GM23338 (cell line): ENCODE data around the gene RXFP3. TPM values are rescaled to one million over a fixed set of nuclear protein-coding genes. Genes with fewer than 3 reads are reported as not detected.

Experiments used
- ATAC-seq: fragments of 200-7000 bp; cut with Tn5 transposase; 3 replicates; pipeline ENCODE4 v1.9.1; 2020
- DNase-seq: peaks from one replicate; pipeline ENCODE4 v3.0.0-alpha.2; 2015; ENCODE audit warnings: low spot score
- H2AFZ ChIP-seq: fragments of 200-600 bp; sonication (generic); 2 replicates; pipeline ENCODE4 v1.8.0; 2016; ENCODE audit warnings: antibody characterized with exemption, mild to moderate bottlenecking, moderate library complexity
- H3F3A ChIP-seq: fragments of 200-600 bp; sonication (generic); replicated peaks from 2 replicates; pipeline ENCODE4 v1.8.0; 2017; ENCODE audit warnings: antibody characterized with exemption, mixed run types, low read depth
- H3K27ac ChIP-seq: fragments of 200-600 bp; sonication (generic); 2 replicates; pipeline ENCODE4 v1.6.1; 2016; ENCODE audit warnings: low read depth
- H3K27me3 ChIP-seq: fragments of 200-600 bp; sonication (generic); 2 replicates; pipeline ENCODE4 v1.8.0; 2016; ENCODE audit warnings: mild to moderate bottlenecking, mixed run types, moderate library complexity; ENCODE audit not compliant: insufficient read depth
- H3K36me3 ChIP-seq: fragments of 200-600 bp; sonication (generic); 2 replicates; pipeline ENCODE4 v1.8.0; 2016; ENCODE audit warnings: mild to moderate bottlenecking; ENCODE audit not compliant: insufficient read depth
- H3K4me1 ChIP-seq: fragments of 200-600 bp; sonication (generic); 2 replicates; pipeline ENCODE4 v1.8.0; 2016; ENCODE audit warnings: mild to moderate bottlenecking, moderate library complexity; ENCODE audit not compliant: insufficient read depth
- H3K4me2 ChIP-seq: fragments of 200-600 bp; sonication (generic); 2 replicates; pipeline ENCODE4 v1.7.1; 2017; ENCODE audit warnings: mixed run types
- H3K4me3 ChIP-seq: fragments of 200-600 bp; sonication (generic); 2 replicates; pipeline ENCODE4 v1.6.1; 2016; ENCODE audit warnings: mixed run types
- H3K79me2 ChIP-seq: fragments of 200-600 bp; sonication (generic); replicated peaks from 2 replicates; pipeline ENCODE4 v1.8.0; 2017; ENCODE audit warnings: mild to moderate bottlenecking; ENCODE audit not compliant: insufficient read depth
- H3K9me2 ChIP-seq: fragments of 200-600 bp; sonication (generic); 2 replicates; pipeline ENCODE4 v1.8.0; 2017; ENCODE audit not compliant: insufficient read depth
- H4K20me1 ChIP-seq: fragments of 200-600 bp; sonication (generic); replicated peaks from 2 replicates; pipeline ENCODE4 v1.8.0; 2017; ENCODE audit warnings: mild to moderate bottlenecking; ENCODE audit not compliant: insufficient read depth
- H3K27ac Mint-ChIP-seq: 2 replicates; pipeline ENCODE4 v1.8.0; 2020; ENCODE audit warnings: inconsistent platforms, mild to moderate bottlenecking, moderate library complexity, mixed read lengths
- H3K27me3 Mint-ChIP-seq: 3 replicates; pipeline ENCODE4 v1.8.0; 2022; ENCODE audit warnings: low read depth, mild to moderate bottlenecking, moderate library complexity, mixed read lengths, inconsistent platforms; ENCODE audit not compliant: insufficient read depth, poor library complexity
- H3K36me3 Mint-ChIP-seq: 3 replicates; pipeline ENCODE4 v1.8.0; 2021; ENCODE audit warnings: low read depth, mild to moderate bottlenecking, inconsistent platforms, moderate library complexity, mixed read lengths
- H3K4me1 Mint-ChIP-seq: 3 replicates; pipeline ENCODE4 v1.8.0; 2020; ENCODE audit warnings: mild to moderate bottlenecking, inconsistent platforms, mixed read lengths
- H3K4me3 Mint-ChIP-seq: 3 replicates; pipeline ENCODE4 v1.8.0; 2021; ENCODE audit warnings: moderate library complexity, mild to moderate bottlenecking, inconsistent platforms, mixed read lengths
- H3K9me3 Mint-ChIP-seq: 3 replicates; pipeline ENCODE4 v1.8.0; 2020; ENCODE audit warnings: moderate library complexity, mild to moderate bottlenecking, inconsistent platforms, mixed read lengths
- CREB1 ChIP-seq: fragments of 250-450 bp; sonication (Bioruptor Pico); IDR thresholded peaks from 2 replicates; pipeline ENCODE4 v1.5.0; 2020; ENCODE audit warnings: low read depth, mild to moderate bottlenecking, moderate library complexity
- EZH2 ChIP-seq: fragments of 200-600 bp; sonication (generic); IDR thresholded peaks from one replicate; pipeline ENCODE4 v1.8.0; 2017; ENCODE audit warnings: antibody characterized with exemption, mild to moderate bottlenecking, low read depth; ENCODE audit not compliant: unreplicated experiment
- EZH2phosphoT487 ChIP-seq: fragments of 200-600 bp; sonication (generic); IDR thresholded peaks from one replicate; pipeline ENCODE4 v1.8.1; 2018; ENCODE audit warnings: antibody characterized with exemption; ENCODE audit not compliant: unreplicated experiment
- JUNB ChIP-seq: IDR thresholded peaks from one replicate; pipeline ENCODE4 v1.6.1; 2016; ENCODE audit warnings: antibody characterized with exemption; ENCODE audit not compliant: unreplicated experiment
- NANOG ChIP-seq: IDR thresholded peaks from 2 replicates; pipeline ENCODE4 v1.6.1; 2016; ENCODE audit warnings: antibody characterized with exemption, borderline replicate concordance
- POLR2AphosphoS5 ChIP-seq: IDR thresholded peaks from 2 replicates; pipeline ENCODE4 v1.6.1; 2016; ENCODE audit warnings: antibody characterized with exemption, low read depth
- STAT1 ChIP-seq: IDR thresholded peaks from one replicate; pipeline ENCODE4 v1.6.1; 2016; ENCODE audit warnings: antibody characterized with exemption; ENCODE audit not compliant: unreplicated experiment
- ZNF114 ChIP-seq: fragments of 250-450 bp; sonication (Bioruptor Pico); IDR thresholded peaks from 2 replicates; pipeline ENCODE4 v1.5.0; 2020; ENCODE audit warnings: mild to moderate bottlenecking, moderate library complexity
- ZNF331 ChIP-seq: fragments of 250-450 bp; sonication (Bioruptor Pico); IDR thresholded peaks from 2 replicates; pipeline ENCODE4 v1.5.0; 2020; ENCODE audit warnings: low read depth, mild to moderate bottlenecking, moderate library complexity
- polyA plus RNA-seq: library from polyadenylated mRNA; unstranded; fragments of >200 nt; fragmentation: Nextera tagmentation; extraction: Ambion mirVana; gene quantifications from 2 replicates; pipeline ENCODE4 v1.2.1, GENCODE V29; 2016
- total RNA-seq: library from RNA; depleted of rRNA; stranded (reverse); fragments of >200 nt; shearing (Covaris generic); gene quantifications from 2 replicates; pipeline ENCODE4 v1.2.3, GENCODE V29; 2014
- TF ChIP-seq, protein P1 (sequence below): IDR thresholded peaks from 2 replicates; pipeline ENCODE4 v1.6.1; 2016; ENCODE audit warnings: antibody characterized with exemption
- TF ChIP-seq, protein P2 (sequence below): fragments of 250-450 bp; sonication (Bioruptor Pico); IDR thresholded peaks from 2 replicates; pipeline ENCODE4 v1.5.0; 2020; ENCODE audit warnings: mild to moderate bottlenecking, moderate library complexity
- TF ChIP-seq, protein P3 (sequence below): IDR thresholded peaks from one replicate; pipeline ENCODE4 v1.6.1; 2018; ENCODE audit warnings: antibody characterized with exemption; ENCODE audit not compliant: unreplicated experiment
- TF ChIP-seq, protein P4 (sequence below), 2 experiments: fragments of 200-600 bp in 1 of 2; sonication (generic) in 1 of 2; conservative IDR thresholded peaks; 2 replicates each; pipeline versions ENCODE4 v1.5.1 to v1.6.1; 2016 to 2017; ENCODE audit warnings: antibody characterized with exemption in 2 of 2, low read depth in 2 of 2, mild to moderate bottlenecking in 2 of 2, moderate library complexity in 1 of 2

Gene RXFP3
- total and polyA plus RNA-seq, 2 experiments from 2014 or later, result not detected

DNA sequence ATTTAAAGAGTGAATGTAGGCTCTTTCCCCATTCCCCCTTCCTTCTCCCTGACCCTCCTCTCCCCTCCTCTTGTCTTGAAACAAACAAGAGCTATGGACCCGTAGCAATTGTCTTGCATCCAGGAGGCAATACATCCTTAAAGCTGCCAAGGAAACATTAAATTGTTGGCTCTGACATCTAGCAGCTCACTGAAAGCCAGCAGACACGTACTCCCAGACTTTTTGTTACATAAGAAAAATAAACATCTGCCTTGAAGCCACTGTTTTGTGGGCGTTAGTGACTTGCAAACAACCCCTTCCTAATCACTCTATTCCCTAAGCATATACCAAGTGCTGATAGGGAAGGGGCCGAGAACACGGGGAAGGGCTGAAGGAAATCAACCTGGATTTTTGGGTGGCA, 39.7 kb downstream of the RXFP3 start:
- peak overlapping the region; percentile 23; the same call in 1 of the 2 replicates for H2AFZ ChIP-seq
- no peaks in the 10 kb centered on the region for H3K36me3 ChIP-seq
- ATAC-seq (no peak; the same call in 2 of the 3 replicates), DNase-seq (no peak)
- H3K4me1 ChIP-seq, result peaks cover 45% of the 10 kb centered on the region
- H3K27ac ChIP-seq, result no peak overlapping the region
- no peaks in the 10 kb centered on the region for H3K79me2 ChIP-seq
- Mint-ChIP-seq H3K9me3 (no peaks in the 10 kb centered on the region; the same call in 2 of the 3 replicates), H3K36me3 (no peaks in the 10 kb centered on the region), H3K27me3 (no peaks in the 10 kb centered on the region), H3K27ac (no peak overlapping the region), H3K4me3 (no peak overlapping the region), H3K4me1 (peaks cover 45% of the 10 kb centered on the region)
- peaks cover 13% of the 10 kb centered on the region; the same call in 1 of the 2 replicates for H3K9me2 ChIP-seq
- H4K20me1 ChIP-seq, result no peaks in the 10 kb centered on the region
- TF ChIP-seq POLR2AphosphoS5 (no peak), JUNB (no peak), STAT1 (no peak), ZNF331 (CRISPR knock-in tag) (no peak), ZNF114 (CRISPR knock-in tag) (no peak), CREB1 (no peak), NANOG (no peak), EZH2phosphoT487 (no peak), EZH2 (no peak)
- TF ChIP-seq, protein P1, sequence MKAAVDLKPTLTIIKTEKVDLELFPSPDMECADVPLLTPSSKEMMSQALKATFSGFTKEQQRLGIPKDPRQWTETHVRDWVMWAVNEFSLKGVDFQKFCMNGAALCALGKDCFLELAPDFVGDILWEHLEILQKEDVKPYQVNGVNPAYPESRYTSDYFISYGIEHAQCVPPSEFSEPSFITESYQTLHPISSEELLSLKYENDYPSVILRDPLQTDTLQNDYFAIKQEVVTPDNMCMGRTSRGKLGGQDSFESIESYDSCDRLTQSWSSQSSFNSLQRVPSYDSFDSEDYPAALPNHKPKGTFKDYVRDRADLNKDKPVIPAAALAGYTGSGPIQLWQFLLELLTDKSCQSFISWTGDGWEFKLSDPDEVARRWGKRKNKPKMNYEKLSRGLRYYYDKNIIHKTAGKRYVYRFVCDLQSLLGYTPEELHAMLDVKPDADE, result no peak
- TF ChIP-seq, protein P2, sequence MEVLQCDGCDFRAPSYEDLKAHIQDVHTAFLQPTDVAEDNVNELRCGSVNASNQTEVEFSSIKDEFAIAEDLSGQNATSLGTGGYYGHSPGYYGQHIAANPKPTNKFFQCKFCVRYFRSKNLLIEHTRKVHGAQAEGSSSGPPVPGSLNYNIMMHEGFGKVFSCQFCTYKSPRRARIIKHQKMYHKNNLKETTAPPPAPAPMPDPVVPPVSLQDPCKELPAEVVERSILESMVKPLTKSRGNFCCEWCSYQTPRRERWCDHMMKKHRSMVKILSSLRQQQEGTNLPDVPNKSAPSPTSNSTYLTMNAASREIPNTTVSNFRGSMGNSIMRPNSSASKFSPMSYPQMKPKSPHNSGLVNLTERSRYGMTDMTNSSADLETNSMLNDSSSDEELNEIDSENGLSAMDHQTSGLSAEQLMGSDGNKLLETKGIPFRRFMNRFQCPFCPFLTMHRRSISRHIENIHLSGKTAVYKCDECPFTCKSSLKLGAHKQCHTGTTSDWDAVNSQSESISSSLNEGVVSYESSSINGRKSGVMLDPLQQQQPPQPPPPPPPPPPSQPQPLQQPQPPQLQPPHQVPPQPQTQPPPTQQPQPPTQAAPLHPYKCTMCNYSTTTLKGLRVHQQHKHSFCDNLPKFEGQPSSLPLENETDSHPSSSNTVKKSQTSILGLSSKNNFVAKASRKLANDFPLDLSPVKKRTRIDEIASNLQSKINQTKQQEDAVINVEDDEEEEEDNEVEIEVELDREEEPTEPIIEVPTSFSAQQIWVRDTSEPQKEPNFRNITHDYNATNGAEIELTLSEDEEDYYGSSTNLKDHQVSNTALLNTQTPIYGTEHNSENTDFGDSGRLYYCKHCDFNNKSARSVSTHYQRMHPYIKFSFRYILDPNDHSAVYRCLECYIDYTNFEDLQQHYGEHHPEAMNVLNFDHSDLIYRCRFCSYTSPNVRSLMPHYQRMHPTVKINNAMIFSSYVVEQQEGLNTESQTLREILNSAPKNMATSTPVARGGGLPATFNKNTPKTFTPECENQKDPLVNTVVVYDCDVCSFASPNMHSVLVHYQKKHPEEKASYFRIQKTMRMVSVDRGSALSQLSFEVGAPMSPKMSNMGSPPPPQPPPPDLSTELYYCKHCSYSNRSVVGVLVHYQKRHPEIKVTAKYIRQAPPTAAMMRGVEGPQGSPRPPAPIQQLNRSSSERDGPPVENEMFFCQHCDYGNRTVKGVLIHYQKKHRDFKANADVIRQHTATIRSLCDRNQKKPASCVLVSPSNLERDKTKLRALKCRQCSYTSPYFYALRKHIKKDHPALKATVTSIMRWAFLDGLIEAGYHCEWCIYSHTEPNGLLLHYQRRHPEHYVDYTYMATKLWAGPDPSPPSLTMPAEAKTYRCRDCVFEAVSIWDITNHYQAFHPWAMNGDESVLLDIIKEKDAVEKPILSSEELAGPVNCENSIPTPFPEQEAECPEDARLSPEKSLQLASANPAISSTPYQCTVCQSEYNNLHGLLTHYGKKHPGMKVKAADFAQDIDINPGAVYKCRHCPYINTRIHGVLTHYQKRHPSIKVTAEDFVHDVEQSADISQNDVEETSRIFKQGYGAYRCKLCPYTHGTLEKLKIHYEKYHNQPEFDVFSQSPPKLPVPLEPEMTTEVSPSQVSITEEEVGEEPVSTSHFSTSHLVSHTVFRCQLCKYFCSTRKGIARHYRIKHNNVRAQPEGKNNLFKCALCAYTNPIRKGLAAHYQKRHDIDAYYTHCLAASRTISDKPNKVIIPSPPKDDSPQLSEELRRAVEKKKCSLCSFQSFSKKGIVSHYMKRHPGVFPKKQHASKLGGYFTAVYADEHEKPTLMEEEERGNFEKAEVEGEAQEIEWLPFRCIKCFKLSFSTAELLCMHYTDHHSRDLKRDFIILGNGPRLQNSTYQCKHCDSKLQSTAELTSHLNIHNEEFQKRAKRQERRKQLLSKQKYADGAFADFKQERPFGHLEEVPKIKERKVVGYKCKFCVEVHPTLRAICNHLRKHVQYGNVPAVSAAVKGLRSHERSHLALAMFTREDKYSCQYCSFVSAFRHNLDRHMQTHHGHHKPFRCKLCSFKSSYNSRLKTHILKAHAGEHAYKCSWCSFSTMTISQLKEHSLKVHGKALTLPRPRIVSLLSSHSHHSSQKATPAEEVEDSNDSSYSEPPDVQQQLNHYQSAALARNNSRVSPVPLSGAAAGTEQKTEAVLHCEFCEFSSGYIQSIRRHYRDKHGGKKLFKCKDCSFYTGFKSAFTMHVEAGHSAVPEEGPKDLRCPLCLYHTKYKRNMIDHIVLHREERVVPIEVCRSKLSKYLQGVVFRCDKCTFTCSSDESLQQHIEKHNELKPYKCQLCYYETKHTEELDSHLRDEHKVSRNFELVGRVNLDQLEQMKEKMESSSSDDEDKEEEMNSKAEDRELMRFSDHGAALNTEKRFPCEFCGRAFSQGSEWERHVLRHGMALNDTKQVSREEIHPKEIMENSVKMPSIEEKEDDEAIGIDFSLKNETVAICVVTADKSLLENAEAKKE, result no peak
- TF ChIP-seq, protein P3, sequence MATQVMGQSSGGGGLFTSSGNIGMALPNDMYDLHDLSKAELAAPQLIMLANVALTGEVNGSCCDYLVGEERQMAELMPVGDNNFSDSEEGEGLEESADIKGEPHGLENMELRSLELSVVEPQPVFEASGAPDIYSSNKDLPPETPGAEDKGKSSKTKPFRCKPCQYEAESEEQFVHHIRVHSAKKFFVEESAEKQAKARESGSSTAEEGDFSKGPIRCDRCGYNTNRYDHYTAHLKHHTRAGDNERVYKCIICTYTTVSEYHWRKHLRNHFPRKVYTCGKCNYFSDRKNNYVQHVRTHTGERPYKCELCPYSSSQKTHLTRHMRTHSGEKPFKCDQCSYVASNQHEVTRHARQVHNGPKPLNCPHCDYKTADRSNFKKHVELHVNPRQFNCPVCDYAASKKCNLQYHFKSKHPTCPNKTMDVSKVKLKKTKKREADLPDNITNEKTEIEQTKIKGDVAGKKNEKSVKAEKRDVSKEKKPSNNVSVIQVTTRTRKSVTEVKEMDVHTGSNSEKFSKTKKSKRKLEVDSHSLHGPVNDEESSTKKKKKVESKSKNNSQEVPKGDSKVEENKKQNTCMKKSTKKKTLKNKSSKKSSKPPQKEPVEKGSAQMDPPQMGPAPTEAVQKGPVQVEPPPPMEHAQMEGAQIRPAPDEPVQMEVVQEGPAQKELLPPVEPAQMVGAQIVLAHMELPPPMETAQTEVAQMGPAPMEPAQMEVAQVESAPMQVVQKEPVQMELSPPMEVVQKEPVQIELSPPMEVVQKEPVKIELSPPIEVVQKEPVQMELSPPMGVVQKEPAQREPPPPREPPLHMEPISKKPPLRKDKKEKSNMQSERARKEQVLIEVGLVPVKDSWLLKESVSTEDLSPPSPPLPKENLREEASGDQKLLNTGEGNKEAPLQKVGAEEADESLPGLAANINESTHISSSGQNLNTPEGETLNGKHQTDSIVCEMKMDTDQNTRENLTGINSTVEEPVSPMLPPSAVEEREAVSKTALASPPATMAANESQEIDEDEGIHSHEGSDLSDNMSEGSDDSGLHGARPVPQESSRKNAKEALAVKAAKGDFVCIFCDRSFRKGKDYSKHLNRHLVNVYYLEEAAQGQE, result no peak
- TF ChIP-seq, protein P4, sequence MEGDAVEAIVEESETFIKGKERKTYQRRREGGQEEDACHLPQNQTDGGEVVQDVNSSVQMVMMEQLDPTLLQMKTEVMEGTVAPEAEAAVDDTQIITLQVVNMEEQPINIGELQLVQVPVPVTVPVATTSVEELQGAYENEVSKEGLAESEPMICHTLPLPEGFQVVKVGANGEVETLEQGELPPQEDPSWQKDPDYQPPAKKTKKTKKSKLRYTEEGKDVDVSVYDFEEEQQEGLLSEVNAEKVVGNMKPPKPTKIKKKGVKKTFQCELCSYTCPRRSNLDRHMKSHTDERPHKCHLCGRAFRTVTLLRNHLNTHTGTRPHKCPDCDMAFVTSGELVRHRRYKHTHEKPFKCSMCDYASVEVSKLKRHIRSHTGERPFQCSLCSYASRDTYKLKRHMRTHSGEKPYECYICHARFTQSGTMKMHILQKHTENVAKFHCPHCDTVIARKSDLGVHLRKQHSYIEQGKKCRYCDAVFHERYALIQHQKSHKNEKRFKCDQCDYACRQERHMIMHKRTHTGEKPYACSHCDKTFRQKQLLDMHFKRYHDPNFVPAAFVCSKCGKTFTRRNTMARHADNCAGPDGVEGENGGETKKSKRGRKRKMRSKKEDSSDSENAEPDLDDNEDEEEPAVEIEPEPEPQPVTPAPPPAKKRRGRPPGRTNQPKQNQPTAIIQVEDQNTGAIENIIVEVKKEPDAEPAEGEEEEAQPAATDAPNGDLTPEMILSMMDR (conservative IDR thresholded peaks at IDR 0.05; ENCODE audit: low read depth in 2 of 2), result no peak
- no peaks in the 10 kb centered on the region for H3K27me3 ChIP-seq
- H3K4me2 ChIP-seq, result no peak overlapping the region
- H3K4me3 ChIP-seq, result no peak overlapping the region
- H3F3A ChIP-seq, result no peaks in the 10 kb centered on the region; the same call in 1 of the 2 replicates
